H1 (cell line): Measurements from ENCODE around the gene GALNT13.

Experiments used
- BRCA1 ChIP-seq: IDR thresholded peaks from 2 replicates; pipeline ENCODE4 v1.6.1; 2012; ENCODE audit warnings: low read depth, low read length, improper control_type of control experiment
- CTCF ChIP-seq, 3 experiments: IDR thresholded peaks; 1 replicate in 2 of 3; 2 replicates in 1 of 3; pipeline versions ENCODE4 v1.5.1 to v1.6.1; 2011; ENCODE audit warnings: low read length in 3 of 3, mild to moderate bottlenecking in 3 of 3, inconsistent platforms in 2 of 3, low read depth in 1 of 3, moderate library complexity in 1 of 3; ENCODE audit not compliant: insufficient read depth in 1 of 3; ENCODE audit errors: control extremely low read depth in 1 of 3
- KDM5A ChIP-seq: fragments of 200-600 bp; IDR thresholded peaks from 2 replicates; pipeline ENCODE4 v1.7.1; 2012; ENCODE audit warnings: mild to moderate bottlenecking, low read length, inconsistent platforms, mixed read lengths
- POLR2A ChIP-seq, 2 experiments: IDR thresholded peaks; 1 replicate in 1 of 2; 2 replicates in 1 of 2; pipeline ENCODE4 v1.6.1; 2011; ENCODE audit warnings: low read depth in 2 of 2, low read length in 2 of 2, mild to moderate bottlenecking in 2 of 2; ENCODE audit errors: control extremely low read depth in 1 of 2
- POLR2AphosphoS5 ChIP-seq: IDR thresholded peaks from 2 replicates; pipeline ENCODE4 v1.6.1; 2011; ENCODE audit warnings: low read depth, low read length
- RFX5 ChIP-seq: IDR thresholded peaks from 2 replicates; pipeline ENCODE4 v1.6.1; 2011; ENCODE audit warnings: low read depth, low read length, improper control_type of control experiment, borderline replicate concordance
- RNF2 ChIP-seq: fragments of 200-900, 300-1000 bp; sonication (generic); IDR thresholded peaks from 2 replicates; pipeline ENCODE4 v1.7.1; 2016; ENCODE audit warnings: borderline replicate concordance, low read depth, mild to moderate bottlenecking, antibody characterized with exemption, low read length; ENCODE audit not compliant: poor library complexity, severe bottlenecking; ENCODE audit errors: missing control alignments
- SRF ChIP-seq: IDR thresholded peaks from 2 replicates; pipeline ENCODE4 v1.6.1; 2011; ENCODE audit warnings: mild to moderate bottlenecking, low read depth, low read length, moderate library complexity
- SUZ12 ChIP-seq: fragments of 200-600 bp; sonication (generic); IDR thresholded peaks from 2 replicates; pipeline ENCODE4 v1.6.1; 2012; ENCODE audit warnings: mild to moderate bottlenecking, inconsistent platforms, low read length, moderate library complexity, mixed read lengths

DNA sequence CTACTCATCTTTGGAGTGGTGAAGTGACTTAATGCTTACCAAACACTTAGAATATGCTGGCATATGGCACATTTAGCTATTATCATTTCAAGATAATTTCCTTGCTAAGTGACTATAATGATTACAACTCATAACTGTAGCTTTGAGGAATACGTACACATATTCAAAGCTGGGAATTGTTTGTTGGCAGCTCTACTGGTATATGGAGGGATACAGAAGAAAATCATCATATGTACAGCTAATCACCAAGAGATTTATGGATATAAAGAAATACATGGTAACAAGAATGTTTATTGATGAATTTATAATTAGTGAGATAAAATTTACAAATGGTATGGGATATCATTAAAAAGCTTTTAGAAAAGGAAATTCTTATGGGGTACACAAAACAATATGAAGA lies 207.2 kb downstream of the GALNT13 start:
- TF ChIP-seq CTCF (IDR thresholded peaks at IDR 0.05; ENCODE audit: control extremely low read depth in 1 of 3, insufficient read depth in 1 of 3, low read depth in 1 of 3, low read length in 3 of 3) (no peak), SUZ12 (no peak), POLR2A (IDR thresholded peaks at IDR 0.05; ENCODE audit: control extremely low read depth in 1 of 2, low read depth in 2 of 2, low read length in 2 of 2) (no peak), BRCA1 (no peak), KDM5A (no peak), POLR2AphosphoS5 (no peak), RNF2 (no peak), SRF (no peak), RFX5 (no peak)
